IPS-15b (cell line): ENCODE data around the gene CFAP92.

Experiments used
- H3K27me3 ChIP-seq: one replicate; pipeline ENCODE4 v1.6.1; 2013; ENCODE audit warnings: low read length; ENCODE audit not compliant: control insufficient read depth, insufficient read depth
- H3K36me3 ChIP-seq: one replicate; pipeline ENCODE4 v1.6.1; 2013; ENCODE audit warnings: low read length; ENCODE audit not compliant: control insufficient read depth, insufficient read depth
- H3K4me1 ChIP-seq: one replicate; pipeline ENCODE4 v1.6.1; 2013; ENCODE audit warnings: mild to moderate bottlenecking, low read length; ENCODE audit not compliant: control insufficient read depth, insufficient read depth
- H3K4me3 ChIP-seq: one replicate; pipeline ENCODE4 v1.5.1; 2013; ENCODE audit warnings: low read depth, low read length
- H3K9ac ChIP-seq: one replicate; pipeline ENCODE4 v1.6.1; 2013; ENCODE audit warnings: low read depth, mild to moderate bottlenecking, low read length
- H3K9me3 ChIP-seq: one replicate; pipeline ENCODE4 v1.6.1; 2013; ENCODE audit warnings: mild to moderate bottlenecking, low read length; ENCODE audit not compliant: control insufficient read depth, insufficient read depth

Gene CFAP92

GRCh38 chr3:129014793-129015345 lies 21.0 kb upstream of the CFAP92 start:
- H3K9ac ChIP-seq, result no peak overlapping the region
- H3K4me1 ChIP-seq, result no peaks in the 10 kb centered on the region

GRCh38 chr3:129014148-129014547 lies 20.3 kb upstream of the CFAP92 start:
- no peaks in the 10 kb centered on the region for H3K27me3 ChIP-seq
- H3K4me1 ChIP-seq, result no peaks in the 10 kb centered on the region
- H3K36me3 ChIP-seq, result no peaks in the 10 kb centered on the region

More at GRCh38 chr3:129014793-129015345, 21.0 kb upstream of the CFAP92 start:
- no peaks in the 10 kb centered on the region for H3K27me3 ChIP-seq
- no peaks in the 10 kb centered on the region for H3K36me3 ChIP-seq
- H3K4me3 ChIP-seq, result no peak overlapping the region
- no peaks in the 10 kb centered on the region for H3K9me3 ChIP-seq

GRCh38 chr3:129013491-129013891 lies 19.6 kb upstream of the CFAP92 start:
- H3K4me3 ChIP-seq, result no peak overlapping the region
- H3K36me3 ChIP-seq, result no peaks in the 10 kb centered on the region
- no peaks in the 10 kb centered on the region for H3K4me1 ChIP-seq
- H3K9me3 ChIP-seq, result no peaks in the 10 kb centered on the region
- H3K27me3 ChIP-seq, result no peaks in the 10 kb centered on the region
- H3K9ac ChIP-seq, result no peak overlapping the region

More at GRCh38 chr3:129014148-129014547, 20.3 kb upstream of the CFAP92 start:
- no peaks in the 10 kb centered on the region for H3K9me3 ChIP-seq
- H3K4me3 ChIP-seq, result no peak overlapping the region
- no peak overlapping the region for H3K9ac ChIP-seq

- no peaks in the 10 kb centered on the region for H3K9me3 ChIP-seq
- no peaks in the 10 kb centered on the region for H3K4me1 ChIP-seq
- no peak overlapping the region for H3K4me3 ChIP-seq
- H3K27me3 ChIP-seq, result peaks cover 27% of the 10 kb centered on the region
- H3K9ac ChIP-seq, result no peak overlapping the region
- no peaks in the 10 kb centered on the region for H3K36me3 ChIP-seq
These were observed 16.6 kb upstream of the CFAP92 start for GRCh38 chr3:129010310-129010956.

- no peaks in the 10 kb centered on the region for H3K4me1 ChIP-seq
- H3K36me3 ChIP-seq, result no peaks in the 10 kb centered on the region
- H3K9ac ChIP-seq, result no peak overlapping the region
- no peaks in the 10 kb centered on the region for H3K9me3 ChIP-seq
- peaks cover 38% of the 10 kb centered on the region for H3K27me3 ChIP-seq
- H3K4me3 ChIP-seq, result no peak overlapping the region
These were observed 15.4 kb upstream of the CFAP92 start for GRCh38 chr3:129009266-129009665.

- H3K9me3 ChIP-seq, result no peaks in the 10 kb centered on the region
- H3K36me3 ChIP-seq, result no peaks in the 10 kb centered on the region
- H3K4me1 ChIP-seq, result no peaks in the 10 kb centered on the region
- no peak overlapping the region for H3K4me3 ChIP-seq
- no peak overlapping the region for H3K9ac ChIP-seq
- peaks cover 53% of the 10 kb centered on the region for H3K27me3 ChIP-seq
These were observed 13.9 kb upstream of the CFAP92 start for GRCh38 chr3:129007792-129008191.

GRCh38 chr3:129006864-129007263 lies 13.0 kb upstream of the CFAP92 start:
- Histone ChIP-seq H3K36me3 (no peaks in the 10 kb centered on the region), H3K9ac (no peak overlapping the region), H3K4me3 (no peak overlapping the region), H3K4me1 (no peaks in the 10 kb centered on the region), H3K9me3 (no peaks in the 10 kb centered on the region), H3K27me3 (peaks cover 62% of the 10 kb centered on the region)

- Histone ChIP-seq H3K4me3 (no peak overlapping the region), H3K36me3 (no peaks in the 10 kb centered on the region), H3K9ac (no peak overlapping the region), H3K27me3 (peaks cover 74% of the 10 kb centered on the region), H3K4me1 (peaks cover under 1% of the 10 kb centered on the region), H3K9me3 (no peaks in the 10 kb centered on the region)
These were observed 11.8 kb upstream of the CFAP92 start for GRCh38 chr3:129005526-129006303.

GRCh38 chr3:129004639-129005295 lies 10.9 kb upstream of the CFAP92 start:
- H3K27me3 ChIP-seq, result peaks cover 83% of the 10 kb centered on the region

GRCh38 chr3:129003578-129004112 lies 9.8 kb upstream of the CFAP92 start:
- H3K27me3 ChIP-seq, result peaks cover 91% of the 10 kb centered on the region
- no peaks in the 10 kb centered on the region for H3K36me3 ChIP-seq
- H3K4me1 ChIP-seq, result peaks cover 10% of the 10 kb centered on the region
- no peaks in the 10 kb centered on the region for H3K9me3 ChIP-seq
- peak overlapping the region; percentile 43 for H3K4me3 ChIP-seq
- no peak overlapping the region for H3K9ac ChIP-seq

More at GRCh38 chr3:129004639-129005295, 10.9 kb upstream of the CFAP92 start:
- Histone ChIP-seq H3K4me3 (no peak overlapping the region), H3K9me3 (no peaks in the 10 kb centered on the region), H3K36me3 (no peaks in the 10 kb centered on the region), H3K4me1 (peaks cover 7% of the 10 kb centered on the region), H3K9ac (no peak overlapping the region)
